GM12875 (cell line): ENCODE data around the gene PDXDC1.
"Not testable (repeated sequence)": the region's sequence is repeated elsewhere in the genome, so short reads cannot be mapped to it uniquely, and the experiment has no call there.

Experiments used
- H3K4me3 ChIP-seq: one replicate; pipeline ENCODE4 v1.5.1; 2011; ENCODE audit warnings: low read depth, low read length, control low read depth

PDXDC1 gene

GRCh38 chr16:14978281-14978680 is 3.5 kb downstream of the PDXDC1 start:
- H3K4me3 ChIP-seq = not testable (repeated sequence)

GRCh38 chr16:14978908-14979307 is 4.1 kb downstream of the PDXDC1 start:
- H3K4me3 ChIP-seq = not testable (repeated sequence)

- not testable (repeated sequence) for H3K4me3 ChIP-seq
Measured at GRCh38 chr16:14981234-14981633, 6.4 kb downstream of the PDXDC1 start.

- not testable (repeated sequence) for H3K4me3 ChIP-seq
Measured at GRCh38 chr16:14982521-14982920, 7.7 kb downstream of the PDXDC1 start.

- not testable (repeated sequence) for H3K4me3 ChIP-seq
Measured at GRCh38 chr16:14988092-14988491, 13.3 kb downstream of the PDXDC1 start.

GRCh38 chr16:14988661-14989191 is 13.9 kb downstream of the PDXDC1 start:
- not testable (repeated sequence) for H3K4me3 ChIP-seq

GRCh38 chr16:14989291-14990281 is 14.8 kb downstream of the PDXDC1 start:
- H3K4me3 ChIP-seq = not testable (repeated sequence)

GRCh38 chr16:14993277-14994151 is 18.7 kb downstream of the PDXDC1 start:
- H3K4me3 ChIP-seq = not testable (repeated sequence)

GRCh38 chr16:14996702-14997101 is 21.9 kb downstream of the PDXDC1 start:
- H3K4me3 ChIP-seq = not testable (repeated sequence)

- not testable (repeated sequence) for H3K4me3 ChIP-seq
Measured at GRCh38 chr16:14998300-14998699, 23.5 kb downstream of the PDXDC1 start.

GRCh38 chr16:14999845-15000244 is 25.0 kb downstream of the PDXDC1 start:
- not testable (repeated sequence) for H3K4me3 ChIP-seq

- H3K4me3 ChIP-seq = not testable (repeated sequence)
Measured at GRCh38 chr16:15002448-15002847, 27.6 kb downstream of the PDXDC1 start.

- H3K4me3 ChIP-seq = not testable (repeated sequence)
Measured at GRCh38 chr16:15005357-15006132, 30.7 kb downstream of the PDXDC1 start.

GRCh38 chr16:15008647-15009046 is 33.8 kb downstream of the PDXDC1 start:
- H3K4me3 ChIP-seq = not testable (repeated sequence)

- H3K4me3 ChIP-seq = not testable (repeated sequence)
Measured at GRCh38 chr16:15012941-15013340, 38.1 kb downstream of the PDXDC1 start.

- H3K4me3 ChIP-seq = not testable (repeated sequence)
Measured at GRCh38 chr16:15015671-15016070, 40.8 kb downstream of the PDXDC1 start.

GRCh38 chr16:15016354-15016753 is 41.5 kb downstream of the PDXDC1 start:
- not testable (repeated sequence) for H3K4me3 ChIP-seq

GRCh38 chr16:15016951-15017580 is 42.2 kb downstream of the PDXDC1 start:
- H3K4me3 ChIP-seq = not testable (repeated sequence)

- H3K4me3 ChIP-seq = not testable (repeated sequence)
Measured at GRCh38 chr16:15021429-15021828, 46.6 kb downstream of the PDXDC1 start.
